A549 (cell line): Measurements from ENCODE around the gene NPRL2.

Source experiments
- CTCF ChIP-seq: fragments of >200 bp; sonication (Bioruptor Twin); formaldehyde crosslinking; IDR thresholded peaks from 3 replicates; pipeline ENCODE4 v1.5.1; 2016
- POLR2A ChIP-seq: IDR thresholded peaks from 2 replicates; pipeline ENCODE4 v1.6.1; 2012; ENCODE audit warnings: mild to moderate bottlenecking, low read length
- TF ChIP-seq, protein P1 (sequence below): IDR thresholded peaks from 2 replicates; pipeline ENCODE4 v1.6.1; 2012
- TF ChIP-seq, protein P2 (sequence below): IDR thresholded peaks from 2 replicates; pipeline ENCODE4 v1.6.1; 2012; ENCODE audit warnings: low read depth, borderline replicate concordance
- TF ChIP-seq, protein P3 (sequence below): IDR thresholded peaks from 2 replicates; pipeline ENCODE4 v1.6.1; 2012

DNA sequence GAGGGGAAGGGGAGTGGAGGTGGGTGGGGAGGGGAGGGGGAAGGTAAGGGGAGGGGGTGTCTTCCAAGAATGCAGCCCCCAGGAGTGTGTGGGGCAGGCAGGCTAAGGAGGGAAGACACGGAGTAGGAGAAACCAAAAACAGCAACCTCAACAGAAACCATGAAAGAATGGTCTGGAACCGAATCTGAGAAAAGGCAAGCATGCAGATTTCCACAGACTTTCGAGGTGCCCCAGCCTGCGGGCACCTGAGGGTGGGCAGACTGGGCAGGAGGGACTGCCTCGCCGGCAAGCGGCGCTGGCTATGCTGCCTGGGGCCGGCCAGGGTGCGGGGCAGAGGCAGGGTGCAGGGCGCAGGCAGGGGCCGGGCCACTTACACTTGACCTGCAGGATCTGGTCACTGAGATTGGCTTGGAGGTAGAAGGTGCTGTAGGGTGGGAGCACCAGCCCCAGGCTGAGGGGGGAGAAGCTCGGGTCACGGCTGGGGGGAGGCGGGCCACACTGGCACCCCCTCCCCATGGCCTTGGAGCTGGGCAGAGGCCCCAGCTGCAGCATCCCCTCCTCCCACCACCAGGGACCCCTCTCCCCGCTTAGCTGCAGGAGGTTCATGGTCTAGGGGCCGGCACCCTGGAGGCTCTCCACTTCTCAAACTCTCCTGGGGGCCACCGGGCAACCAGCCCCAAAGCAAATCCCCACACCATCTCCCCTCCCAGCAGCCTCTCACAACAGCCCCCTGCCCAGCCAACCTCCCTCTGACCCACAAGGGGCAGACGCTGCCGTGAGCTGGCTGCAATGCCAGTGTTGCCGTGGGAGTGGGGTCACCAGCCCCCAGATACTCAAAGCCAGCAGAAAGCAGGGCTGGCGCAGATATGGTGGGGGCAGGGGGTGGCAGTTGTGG, 24.0 kb upstream of the NPRL2 start:
- no peak for TF ChIP-seq POLR2A
- TF ChIP-seq, protein P1, sequence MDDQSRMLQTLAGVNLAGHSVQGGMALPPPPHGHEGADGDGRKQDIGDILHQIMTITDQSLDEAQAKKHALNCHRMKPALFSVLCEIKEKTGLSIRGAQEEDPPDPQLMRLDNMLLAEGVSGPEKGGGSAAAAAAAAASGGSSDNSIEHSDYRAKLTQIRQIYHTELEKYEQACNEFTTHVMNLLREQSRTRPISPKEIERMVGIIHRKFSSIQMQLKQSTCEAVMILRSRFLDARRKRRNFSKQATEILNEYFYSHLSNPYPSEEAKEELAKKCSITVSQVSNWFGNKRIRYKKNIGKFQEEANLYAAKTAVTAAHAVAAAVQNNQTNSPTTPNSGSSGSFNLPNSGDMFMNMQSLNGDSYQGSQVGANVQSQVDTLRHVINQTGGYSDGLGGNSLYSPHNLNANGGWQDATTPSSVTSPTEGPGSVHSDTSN = no peak
- TF ChIP-seq, protein P2, sequence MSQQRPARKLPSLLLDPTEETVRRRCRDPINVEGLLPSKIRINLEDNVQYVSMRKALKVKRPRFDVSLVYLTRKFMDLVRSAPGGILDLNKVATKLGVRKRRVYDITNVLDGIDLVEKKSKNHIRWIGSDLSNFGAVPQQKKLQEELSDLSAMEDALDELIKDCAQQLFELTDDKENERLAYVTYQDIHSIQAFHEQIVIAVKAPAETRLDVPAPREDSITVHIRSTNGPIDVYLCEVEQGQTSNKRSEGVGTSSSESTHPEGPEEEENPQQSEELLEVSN = no peak
- no peak for TF ChIP-seq CTCF
- TF ChIP-seq, protein P3, sequence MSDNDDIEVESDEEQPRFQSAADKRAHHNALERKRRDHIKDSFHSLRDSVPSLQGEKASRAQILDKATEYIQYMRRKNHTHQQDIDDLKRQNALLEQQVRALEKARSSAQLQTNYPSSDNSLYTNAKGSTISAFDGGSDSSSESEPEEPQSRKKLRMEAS = no peak
